ENCODE measurements around the gene FABP3.
"Not testable (repeated sequence)": the region's sequence is repeated elsewhere in the genome, so short reads cannot be mapped to it uniquely, and the experiment has no call there.

FABP3 gene

GRCh38 chr1:31398246-31398645, 25.4 kb upstream of the FABP3 start:
- DNase-seq (ENCODE audit: low read depth in 2 of 2): no peak

GRCh38 chr1:31397360-31398095, 24.7 kb upstream of the FABP3 start:
- no peak for DNase-seq (ENCODE audit: low read depth in 2 of 2)

- no peak for DNase-seq (ENCODE audit: low read depth in 2 of 2)
These were observed 23.9 kb upstream of the FABP3 start for GRCh38 chr1:31396633-31397351.

GRCh38 chr1:31394584-31395193, 21.8 kb upstream of the FABP3 start:
- DNase-seq (ENCODE audit: low read depth in 2 of 2): peak; percentile 40 to 68

- DNase-seq (ENCODE audit: low read depth in 2 of 2): no peak
These were observed 20.6 kb upstream of the FABP3 start for GRCh38 chr1:31393463-31393862.

GRCh38 chr1:31390071-31390470, 17.2 kb upstream of the FABP3 start:
- no peak for DNase-seq (ENCODE audit: low read depth in 2 of 2)

- no peak for DNase-seq (ENCODE audit: low read depth in 2 of 2)
These were observed 16.7 kb upstream of the FABP3 start for GRCh38 chr1:31389616-31390015.

GRCh38 chr1:31387612-31388011, 14.7 kb upstream of the FABP3 start:
- no peak for DNase-seq (ENCODE audit: low read depth in 2 of 2)

- DNase-seq (ENCODE audit: low read depth in 2 of 2): not testable (repeated sequence)
These were observed 13.8 kb upstream of the FABP3 start for GRCh38 chr1:31386576-31387243.

- no peak for DNase-seq (ENCODE audit: low read depth in 2 of 2)
These were observed 11.1 kb upstream of the FABP3 start for GRCh38 chr1:31383967-31384366.

- DNase-seq (ENCODE audit: low read depth in 2 of 2): no peak
These were observed 9.6 kb upstream of the FABP3 start for GRCh38 chr1:31382379-31382989.

GRCh38 chr1:31381394-31382294, 8.8 kb upstream of the FABP3 start:
- DNase-seq (ENCODE audit: low read depth in 2 of 2): no peak

GRCh38 chr1:31380181-31380580, 7.3 kb upstream of the FABP3 start:
- DNase-seq (ENCODE audit: low read depth in 2 of 2): no peak

GRCh38 chr1:31378001-31378400, 5.1 kb upstream of the FABP3 start:
- no peak for DNase-seq (ENCODE audit: low read depth in 2 of 2)

GRCh38 chr1:31377364-31377863, 4.5 kb upstream of the FABP3 start:
- no peak for DNase-seq (ENCODE audit: low read depth in 2 of 2)

- no peak for DNase-seq (ENCODE audit: low read depth in 2 of 2)
These were observed 3.7 kb upstream of the FABP3 start for GRCh38 chr1:31376375-31377134.

- DNase-seq (ENCODE audit: low read depth in 2 of 2): no peak
These were observed 1.8 kb upstream of the FABP3 start for GRCh38 chr1:31374511-31375196.

- DNase-seq (ENCODE audit: low read depth in 2 of 2): no peak
These were observed 1.1 kb upstream of the FABP3 start for GRCh38 chr1:31373897-31374486.

GRCh38 chr1:31372751-31373055, 173 bp downstream of the FABP3 start:
- no peak for DNase-seq (ENCODE audit: low read depth in 2 of 2)

All from stimulated activated CD8-positive, alpha-beta memory T cell treated with anti-CD3 and anti-CD28 coated beads, Interleukin-7, amount 100 ng/mL, for 1 hour (primary cell).